ENCODE data around the gene WDR59.
"Not testable (repeated sequence)": the region's sequence is repeated elsewhere in the genome, so short reads cannot be mapped to it uniquely, and the experiment has no call there.

The WDR59 gene

DNA sequence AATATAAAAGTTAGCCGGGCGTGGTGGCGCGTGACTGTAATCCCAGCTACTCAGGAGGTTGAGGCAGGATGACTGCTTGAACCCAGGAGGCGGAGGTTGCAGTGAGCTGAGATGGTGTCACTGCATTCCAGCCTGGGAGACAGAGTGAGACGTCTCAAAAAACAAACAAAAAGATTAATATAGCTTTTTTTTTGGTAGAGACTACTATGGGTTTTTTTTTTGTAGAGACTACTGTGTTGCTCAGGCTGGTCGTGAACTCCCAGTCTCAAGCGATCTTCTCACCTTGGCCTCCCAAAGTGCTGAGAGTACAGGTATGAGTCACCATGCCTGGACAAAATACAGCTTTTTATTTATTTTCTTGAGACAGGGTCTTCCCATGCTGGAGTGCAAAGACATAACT lies 34.1 kb upstream of the WDR59 start:
- Mint-ChIP-seq H3K27ac (no peak overlapping the region), H3K36me3 (peaks cover 10% of the 10 kb centered on the region), H3K4me1 (peaks cover 16% of the 10 kb centered on the region), H3K27me3 (no peaks in the 10 kb centered on the region), H3K9me3 (peaks cover 17% of the 10 kb centered on the region), H3K4me3 (no peak overlapping the region)

DNA sequence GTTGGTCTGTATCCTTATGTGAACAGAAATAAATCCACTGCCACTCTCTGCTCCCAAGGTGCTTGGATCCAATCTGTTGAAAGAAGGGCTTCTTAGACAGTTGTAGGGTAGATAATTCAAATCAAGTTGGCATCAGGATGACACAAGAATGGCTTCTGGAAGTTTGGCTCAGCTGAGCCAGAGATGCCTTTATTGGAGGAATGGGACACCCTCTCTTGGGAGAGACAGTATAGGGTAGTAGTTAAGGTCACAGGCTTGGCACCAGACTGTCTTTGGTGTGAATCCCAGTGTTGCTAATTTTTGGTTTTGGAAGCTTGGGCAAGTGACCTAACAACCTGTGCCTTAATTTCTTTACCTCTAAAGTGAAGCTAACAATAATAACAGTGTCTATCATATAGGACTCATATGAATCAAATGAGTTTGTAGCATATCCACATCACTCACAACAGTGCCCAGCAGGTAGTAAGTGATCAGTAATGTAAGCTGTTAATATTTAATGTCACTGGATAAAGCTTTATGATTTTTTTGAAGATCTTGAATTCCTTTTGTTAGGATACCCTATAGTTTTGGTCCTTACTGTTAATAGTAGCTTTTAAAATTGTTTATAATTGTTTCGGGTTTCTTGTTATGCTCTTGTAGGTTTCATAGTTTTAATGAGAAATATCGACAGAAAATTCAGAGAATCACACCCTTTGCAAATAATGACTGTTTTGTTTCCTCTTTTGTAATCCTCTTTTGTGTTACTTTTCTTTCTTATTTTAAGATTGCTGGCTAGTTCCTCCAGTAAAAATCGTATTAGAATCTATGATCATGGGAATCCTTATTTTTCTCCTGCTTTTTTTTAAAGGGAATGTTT lies 33.0 kb upstream of the WDR59 start:
- peaks cover 17% of the 10 kb centered on the region for H3K9me3 Mint-ChIP-seq
- peaks cover 15% of the 10 kb centered on the region for H3K4me1 Mint-ChIP-seq
- H3K27me3 Mint-ChIP-seq = no peaks in the 10 kb centered on the region
- no peak overlapping the region for H3K4me3 Mint-ChIP-seq
- peaks cover 10% of the 10 kb centered on the region for H3K36me3 Mint-ChIP-seq
- H3K27ac Mint-ChIP-seq = peak overlapping the region; percentile 23

DNA sequence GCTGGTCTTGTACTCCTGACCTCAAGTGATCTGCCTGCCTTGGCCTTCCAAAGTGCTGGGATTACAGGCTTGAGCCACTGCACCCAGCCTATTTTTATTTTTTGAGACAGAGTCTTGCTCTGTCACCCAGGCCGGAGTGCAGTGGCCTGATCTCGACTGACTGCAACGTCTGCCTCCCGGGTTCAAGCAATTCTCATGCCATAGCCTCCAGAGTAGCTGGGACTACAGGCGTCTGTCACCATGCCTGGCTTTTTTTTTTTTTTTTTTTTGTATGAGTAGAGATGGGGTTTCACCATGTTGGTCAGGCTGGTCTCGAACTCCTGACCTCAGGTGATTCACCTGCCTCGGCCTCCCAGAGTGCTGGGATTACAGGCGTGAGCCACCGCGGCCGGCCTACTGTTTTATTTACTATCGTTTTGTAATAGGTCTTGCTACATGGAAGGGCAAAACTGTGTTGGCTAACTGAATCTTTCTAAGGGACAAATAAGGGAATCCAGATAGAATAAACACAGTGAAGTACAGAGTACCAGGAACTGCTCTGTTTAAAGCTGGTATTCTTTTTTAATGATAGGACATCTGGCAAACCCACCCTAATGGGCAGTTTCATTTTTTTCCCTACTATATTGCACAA lies 31.6 kb upstream of the WDR59 start:
- not testable (repeated sequence) for H3K4me3 Mint-ChIP-seq, H3K9me3 Mint-ChIP-seq, H3K36me3 Mint-ChIP-seq, H3K27me3 Mint-ChIP-seq, H3K27ac Mint-ChIP-seq
- peaks cover 25% of the 10 kb centered on the region for H3K4me1 Mint-ChIP-seq

DNA sequence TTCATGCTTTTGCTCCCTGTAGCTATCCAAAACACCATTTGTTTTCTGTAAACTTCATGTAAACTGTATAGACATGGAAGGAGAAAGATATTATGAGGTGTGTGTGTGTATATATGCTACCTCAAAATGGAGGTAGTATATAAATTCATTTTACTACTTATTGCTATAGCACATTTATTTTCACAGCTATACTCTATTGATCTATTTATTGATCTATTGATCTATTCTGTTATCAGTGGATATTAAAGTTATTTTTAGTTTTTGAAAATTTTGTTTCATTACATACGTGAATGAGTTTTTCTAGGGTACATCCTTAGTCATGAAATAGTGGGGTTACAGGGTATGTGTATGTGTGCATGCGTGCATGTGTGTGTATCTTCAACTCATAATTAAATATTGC lies 29.4 kb upstream of the WDR59 start:
- Mint-ChIP-seq H3K27ac (no peak overlapping the region), H3K9me3 (no peaks in the 10 kb centered on the region), H3K36me3 (no peaks in the 10 kb centered on the region), H3K27me3 (no peaks in the 10 kb centered on the region), H3K4me3 (no peak overlapping the region), H3K4me1 (peaks cover 35% of the 10 kb centered on the region)

DNA sequence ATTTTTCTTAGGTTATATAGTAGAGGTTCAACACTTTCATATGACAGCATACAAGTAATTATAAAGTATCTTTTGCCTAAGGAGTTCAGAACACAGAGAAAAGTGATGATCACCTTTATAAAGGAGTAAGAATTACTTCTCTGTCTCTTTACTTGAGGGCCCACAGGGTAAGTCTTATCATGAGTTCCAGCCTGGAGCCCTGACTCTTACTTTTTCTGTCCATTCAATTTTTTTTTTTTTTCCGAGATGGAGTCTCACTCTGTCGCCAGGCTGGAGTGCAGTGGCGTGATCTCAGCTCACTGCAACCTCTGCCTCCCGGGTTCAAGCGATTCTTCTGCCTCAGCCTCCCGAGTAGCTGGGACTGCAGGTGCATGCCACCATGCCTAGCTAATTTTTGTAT lies 28.2 kb upstream of the WDR59 start:
- not testable (repeated sequence) for H3K27ac Mint-ChIP-seq, H3K4me3 Mint-ChIP-seq, H3K36me3 Mint-ChIP-seq, H3K9me3 Mint-ChIP-seq, H3K27me3 Mint-ChIP-seq
- peaks cover 32% of the 10 kb centered on the region for H3K4me1 Mint-ChIP-seq

DNA sequence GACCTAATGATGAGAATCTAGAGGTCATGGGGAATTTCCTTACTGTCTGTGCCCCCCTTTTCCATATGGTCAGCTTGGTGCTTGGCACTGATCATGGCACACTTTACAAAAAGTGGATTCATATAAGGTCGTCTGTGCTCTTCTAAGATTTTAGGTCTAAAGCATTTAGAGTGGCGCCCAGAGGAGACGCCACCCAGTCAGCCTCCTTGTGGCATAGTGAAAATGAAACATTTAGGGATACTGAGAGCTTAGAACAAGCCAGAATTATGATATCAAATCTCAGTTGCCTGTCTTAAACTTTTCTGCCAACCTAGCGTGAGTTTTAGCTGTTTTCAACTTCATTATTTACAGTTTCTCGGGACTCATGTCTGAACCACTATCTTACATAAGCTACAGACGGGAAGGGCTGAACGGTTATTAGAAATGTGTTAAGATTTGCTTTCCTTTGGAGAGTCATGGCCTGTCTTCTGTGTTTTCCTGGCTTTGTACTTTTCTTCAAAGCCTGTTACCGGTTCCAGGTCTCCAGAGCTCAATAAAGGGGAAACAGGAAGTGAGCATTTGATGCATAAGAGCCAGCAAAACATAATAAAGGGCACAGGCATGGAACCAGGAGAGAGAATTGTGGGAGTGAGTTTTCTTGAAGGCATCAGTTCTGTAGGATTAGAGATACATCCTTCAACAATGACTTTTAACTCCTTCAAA lies 27.6 kb upstream of the WDR59 start:
- Mint-ChIP-seq H3K27me3 (no peaks in the 10 kb centered on the region), H3K4me1 (peaks cover 32% of the 10 kb centered on the region), H3K27ac (peak overlapping the region; percentile 91), H3K4me3 (peak overlapping the region; percentile 11), H3K9me3 (no peaks in the 10 kb centered on the region), H3K36me3 (no peaks in the 10 kb centered on the region)

DNA sequence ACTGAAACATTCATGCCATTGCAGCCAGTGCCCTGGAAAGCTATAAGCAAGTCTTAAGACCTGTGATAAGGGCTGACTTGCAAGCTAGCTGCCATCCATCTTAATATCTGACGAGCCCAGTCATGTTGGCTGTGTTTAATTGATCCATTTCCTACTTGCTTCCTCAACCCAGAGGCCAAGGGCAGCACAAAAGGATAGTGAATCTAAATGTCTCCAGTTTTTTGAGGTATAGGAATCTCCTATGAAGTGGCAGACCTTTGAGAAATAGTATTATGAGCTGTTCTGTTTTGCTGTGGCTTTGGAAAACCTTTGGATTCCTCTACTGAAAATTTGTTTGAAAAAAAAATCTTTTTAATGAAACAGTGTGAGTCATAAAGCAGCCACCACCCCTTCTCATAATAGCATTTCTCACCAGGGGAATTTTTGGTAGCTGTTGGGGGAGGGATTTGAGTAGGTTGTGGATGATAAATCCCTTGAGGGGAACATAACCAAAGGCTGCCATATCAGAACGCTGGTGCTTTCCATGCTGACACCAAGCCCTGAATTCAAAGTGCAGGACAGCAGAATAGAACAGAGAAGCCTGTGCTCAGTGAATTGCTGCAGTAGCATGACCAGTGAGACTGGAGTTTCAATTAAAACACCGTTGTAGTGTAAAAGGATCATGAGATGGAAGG lies 26.8 kb upstream of the WDR59 start:
- no peaks in the 10 kb centered on the region for H3K36me3 Mint-ChIP-seq
- no peaks in the 10 kb centered on the region for H3K27me3 Mint-ChIP-seq
- peak overlapping the region; percentile 70 for H3K4me3 Mint-ChIP-seq
- H3K4me1 Mint-ChIP-seq = peaks cover 32% of the 10 kb centered on the region
- peak overlapping the region; percentile 91 for H3K27ac Mint-ChIP-seq
- H3K9me3 Mint-ChIP-seq = no peaks in the 10 kb centered on the region

DNA sequence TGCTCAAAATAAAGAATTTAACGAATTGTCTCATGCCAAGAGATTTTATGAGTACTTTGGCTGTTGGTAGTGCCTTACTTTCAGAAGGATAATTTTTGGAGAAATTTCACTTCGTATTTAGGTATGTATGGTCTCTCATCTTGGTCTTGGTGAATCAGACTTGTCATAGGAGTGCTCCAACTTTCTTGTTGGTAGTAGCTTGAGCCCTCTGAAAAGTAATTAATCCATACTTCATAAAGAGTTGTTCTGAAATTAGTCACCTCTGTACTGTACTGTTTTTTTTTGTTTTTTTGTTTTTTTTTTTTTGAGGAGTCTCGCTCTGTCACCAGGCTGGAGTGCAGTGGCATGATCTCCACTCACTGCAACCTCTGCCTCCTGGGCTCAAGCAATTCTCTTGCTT lies 25.5 kb upstream of the WDR59 start:
- H3K4me1 Mint-ChIP-seq = peaks cover 32% of the 10 kb centered on the region
- no peaks in the 10 kb centered on the region for H3K27me3 Mint-ChIP-seq
- no peak overlapping the region for H3K4me3 Mint-ChIP-seq
- H3K9me3 Mint-ChIP-seq = no peaks in the 10 kb centered on the region
- H3K27ac Mint-ChIP-seq = no peak overlapping the region
- H3K36me3 Mint-ChIP-seq = no peaks in the 10 kb centered on the region

DNA sequence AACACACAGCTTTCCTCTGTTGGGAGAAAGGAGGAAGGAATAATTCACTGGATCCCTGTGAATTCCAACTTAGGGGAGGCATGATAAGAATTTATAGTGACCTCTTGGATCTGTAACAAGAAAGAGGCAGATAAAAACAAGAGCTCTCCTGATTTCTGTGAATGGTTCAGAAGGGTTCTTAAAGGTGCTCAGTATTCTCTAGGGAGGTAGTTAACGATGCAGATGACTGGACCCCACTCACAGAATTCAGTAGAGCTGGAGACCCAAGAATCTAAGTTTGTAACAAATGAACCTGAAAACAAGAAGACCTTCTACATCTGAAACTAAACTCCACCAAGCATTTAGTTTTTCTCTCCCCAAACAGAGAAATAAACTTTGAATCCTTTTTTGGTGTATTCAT lies 22.5 kb upstream of the WDR59 start:
- Mint-ChIP-seq H3K27me3 (no peaks in the 10 kb centered on the region), H3K4me1 (peaks cover 19% of the 10 kb centered on the region), H3K36me3 (no peaks in the 10 kb centered on the region), H3K9me3 (no peaks in the 10 kb centered on the region), H3K27ac (no peak overlapping the region), H3K4me3 (no peak overlapping the region)

DNA sequence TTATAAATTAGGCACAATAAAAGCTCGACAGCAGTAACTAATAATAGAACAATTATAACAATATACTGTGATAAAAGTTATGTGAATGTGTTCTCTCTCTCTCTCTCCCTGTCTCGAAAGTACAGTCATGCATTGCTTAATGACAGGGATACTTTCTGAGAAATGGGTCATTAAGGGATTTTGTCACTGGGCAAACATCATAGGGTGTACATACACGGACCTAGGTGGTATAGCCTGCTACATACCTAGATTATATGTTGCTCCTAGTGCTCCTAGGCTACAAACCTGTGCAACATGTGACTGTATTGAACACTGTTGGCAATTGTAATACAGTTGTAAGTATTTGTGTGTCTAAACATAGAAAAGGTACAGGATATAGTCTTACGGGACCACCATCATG lies 20.8 kb upstream of the WDR59 start:
- H3K27me3 Mint-ChIP-seq = no peaks in the 10 kb centered on the region
- no peaks in the 10 kb centered on the region for H3K9me3 Mint-ChIP-seq
- no peaks in the 10 kb centered on the region for H3K36me3 Mint-ChIP-seq
- peaks cover 3% of the 10 kb centered on the region for H3K4me1 Mint-ChIP-seq
- no peak overlapping the region for H3K4me3 Mint-ChIP-seq
- H3K27ac Mint-ChIP-seq = no peak overlapping the region

DNA sequence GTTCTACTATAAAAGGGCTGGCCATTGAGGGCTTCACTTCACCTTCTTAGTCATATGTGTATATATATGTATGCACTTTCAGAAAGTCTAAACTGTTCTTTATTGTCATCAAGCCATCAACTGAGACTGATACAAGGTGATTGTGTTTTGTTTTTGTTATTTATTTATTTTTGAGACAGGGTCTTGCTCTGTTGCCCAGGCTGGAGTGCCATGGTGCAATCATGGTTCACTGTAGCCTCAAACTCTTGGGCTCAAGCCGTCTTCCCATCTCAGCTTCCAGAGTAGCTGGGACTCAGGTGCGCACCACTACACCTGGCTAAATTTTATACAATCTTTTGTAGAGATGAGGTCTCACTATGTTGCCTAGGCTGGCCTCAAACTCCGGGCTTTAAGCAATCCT lies 19.5 kb upstream of the WDR59 start:
- H3K4me1 Mint-ChIP-seq = peaks cover 6% of the 10 kb centered on the region
- no peak overlapping the region for H3K27ac Mint-ChIP-seq
- no peaks in the 10 kb centered on the region for H3K36me3 Mint-ChIP-seq
- H3K4me3 Mint-ChIP-seq = no peak overlapping the region
- H3K9me3 Mint-ChIP-seq = no peaks in the 10 kb centered on the region
- no peaks in the 10 kb centered on the region for H3K27me3 Mint-ChIP-seq

DNA sequence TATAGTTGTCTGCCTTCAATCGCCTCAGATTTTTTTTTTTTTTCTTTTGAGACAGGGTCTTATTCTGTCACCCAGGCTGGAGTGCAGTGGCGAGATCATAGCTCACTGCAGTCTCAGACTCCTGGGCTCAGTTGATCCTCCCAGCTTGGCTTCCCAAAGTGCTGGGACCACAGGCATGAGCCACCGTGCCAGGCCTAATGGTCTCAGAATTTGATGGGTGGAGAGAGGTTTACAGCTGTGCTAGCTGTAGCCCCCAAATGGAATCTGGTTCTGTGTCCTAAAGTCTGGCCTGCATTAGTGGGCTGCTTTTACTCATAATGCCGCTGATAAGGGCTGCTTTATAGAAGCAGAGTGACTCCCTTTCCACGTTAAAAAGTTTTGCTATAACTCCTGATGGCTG lies 19.0 kb upstream of the WDR59 start:
- peaks cover 6% of the 10 kb centered on the region for H3K4me1 Mint-ChIP-seq
- H3K9me3 Mint-ChIP-seq = no peaks in the 10 kb centered on the region
- H3K27me3 Mint-ChIP-seq = no peaks in the 10 kb centered on the region
- no peaks in the 10 kb centered on the region for H3K36me3 Mint-ChIP-seq
- H3K4me3 Mint-ChIP-seq = no peak overlapping the region
- H3K27ac Mint-ChIP-seq = no peak overlapping the region

DNA sequence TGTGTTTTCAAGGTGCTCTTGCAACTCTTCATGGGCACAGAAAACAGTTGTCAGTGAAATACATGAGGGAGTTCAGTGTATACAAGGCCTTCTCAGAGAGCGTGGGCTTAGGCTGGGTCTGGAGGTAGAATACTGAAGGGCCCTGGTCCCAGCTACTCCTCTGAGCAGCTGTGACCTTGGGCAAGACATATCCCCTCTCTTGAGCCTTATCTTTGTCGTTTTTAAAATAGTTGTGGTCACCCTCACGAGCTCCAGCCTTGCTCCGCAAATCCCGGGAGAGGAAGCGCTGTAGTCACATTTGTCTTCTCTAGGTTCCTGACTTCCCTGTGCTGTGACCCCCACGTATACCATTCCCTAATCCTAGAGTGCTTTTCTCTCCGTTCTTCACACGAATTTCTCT lies 17.6 kb upstream of the WDR59 start:
- H3K4me3 Mint-ChIP-seq = no peak overlapping the region
- H3K27ac Mint-ChIP-seq = no peak overlapping the region
- H3K4me1 Mint-ChIP-seq = peaks cover 10% of the 10 kb centered on the region
- H3K27me3 Mint-ChIP-seq = no peaks in the 10 kb centered on the region
- H3K9me3 Mint-ChIP-seq = no peaks in the 10 kb centered on the region
- H3K36me3 Mint-ChIP-seq = no peaks in the 10 kb centered on the region

DNA sequence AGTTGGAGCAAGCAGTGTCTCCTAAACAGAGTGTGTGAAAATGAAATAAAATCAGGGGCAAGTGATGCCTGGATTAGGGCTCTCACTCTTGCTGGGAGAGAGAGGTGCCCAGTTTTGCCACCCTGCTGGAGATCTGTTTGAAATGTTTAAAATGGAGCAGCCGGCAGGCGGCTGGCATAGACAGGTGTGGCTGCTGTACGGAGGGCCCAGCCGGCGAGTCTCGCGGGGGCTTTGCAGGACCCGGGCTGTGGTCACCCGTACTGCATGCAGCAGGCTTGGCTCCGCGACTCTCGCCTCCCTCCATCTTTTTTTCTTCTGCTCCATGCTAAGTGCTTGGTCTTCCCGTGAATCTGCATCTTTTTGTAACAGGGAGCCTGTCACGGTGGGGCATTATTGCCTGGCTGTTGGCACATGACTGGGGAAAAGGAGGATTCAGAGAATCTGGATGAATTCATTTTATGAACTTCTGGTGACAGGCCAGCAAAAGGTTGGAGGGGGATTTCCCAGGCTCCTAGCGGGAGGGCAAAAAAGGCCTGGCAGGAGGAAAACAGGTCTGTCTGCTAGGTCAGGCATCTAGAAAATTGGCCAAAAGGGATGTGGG lies 15.7 kb upstream of the WDR59 start:
- Mint-ChIP-seq H3K27ac (peak overlapping the region; percentile 31), H3K4me3 (peak overlapping the region; percentile 82), H3K4me1 (peaks cover 10% of the 10 kb centered on the region), H3K27me3 (peaks cover 2% of the 10 kb centered on the region), H3K36me3 (no peaks in the 10 kb centered on the region), H3K9me3 (no peaks in the 10 kb centered on the region)
